Measurements from ENCODE around the gene MTR. TPM values are rescaled to one million over a fixed set of nuclear protein-coding genes. Genes with fewer than 3 reads are reported as not detected.

Gene MTR
- total RNA-seq, 1 experiment from 2014 or later = 35.4 TPM

DNA sequence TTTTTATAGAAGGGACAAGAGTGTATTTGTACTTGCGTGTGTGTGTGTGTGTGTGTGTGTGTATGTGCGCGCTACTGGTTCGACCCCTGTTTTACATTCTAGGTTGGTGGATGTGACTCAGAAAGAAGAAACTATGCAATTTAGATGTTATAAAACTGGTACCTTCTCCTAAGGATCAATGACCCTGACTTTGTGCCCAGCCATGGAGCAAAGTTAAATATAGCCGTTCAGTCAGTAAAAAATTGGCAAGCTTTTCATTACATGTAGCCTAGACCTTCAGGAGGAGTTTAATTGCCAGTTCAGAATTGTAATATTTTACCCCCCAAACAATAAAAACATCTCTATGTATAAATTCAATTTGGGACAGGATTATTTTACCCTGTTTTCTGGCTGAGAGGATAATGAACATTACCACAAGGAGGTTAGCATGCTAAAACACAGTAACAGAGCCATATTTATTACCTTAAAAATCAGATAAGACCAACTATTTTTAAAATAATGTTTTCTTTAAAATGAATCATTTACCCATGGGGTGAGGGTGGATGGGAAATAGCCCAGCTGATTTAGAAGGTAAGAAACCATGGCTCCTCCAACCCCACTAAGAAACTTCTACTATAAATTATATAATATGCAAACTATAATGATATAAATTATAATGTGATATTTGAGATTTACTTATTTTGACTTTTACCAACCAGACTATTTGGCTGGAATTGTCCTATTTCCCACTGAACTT is 33.5 kb upstream of the MTR start:
- peaks cover 8% of the 10 kb centered on the region; the same call in 1 of the 2 replicates for H3K36me3 ChIP-seq

GRCh38 chr1:236762410-236762809 is 32.7 kb upstream of the MTR start:
- Histone ChIP-seq H3K27me3 (no peaks in the 10 kb centered on the region), H3K36me3 (peaks cover 8% of the 10 kb centered on the region; the same call in 1 of the 2 replicates), H3K4me1 (no peaks in the 10 kb centered on the region), H3K9me3 (replicated peaks) (no peaks in the 10 kb centered on the region), H3K27ac (no peak overlapping the region), H3K4me3 (no peak overlapping the region)
- no peak for DNase-seq

More for the DNA sequence above, 33.5 kb upstream of the MTR start:
- Histone ChIP-seq H3K27ac (no peak overlapping the region), H3K9me3 (replicated peaks) (no peaks in the 10 kb centered on the region), H3K4me3 (no peak overlapping the region), H3K4me1 (no peaks in the 10 kb centered on the region), H3K27me3 (no peaks in the 10 kb centered on the region)
- no peak for DNase-seq

GRCh38 chr1:236765831-236766230 is 29.3 kb upstream of the MTR start:
- Histone ChIP-seq H3K27me3 (no peaks in the 10 kb centered on the region), H3K4me1 (no peaks in the 10 kb centered on the region), H3K4me3 (no peak overlapping the region), H3K36me3 (no peaks in the 10 kb centered on the region), H3K9me3 (replicated peaks) (no peaks in the 10 kb centered on the region), H3K27ac (no peak overlapping the region)
- no peak for DNase-seq

- Histone ChIP-seq H3K27me3 (no peaks in the 10 kb centered on the region), H3K36me3 (no peaks in the 10 kb centered on the region), H3K4me3 (no peak overlapping the region), H3K27ac (no peak overlapping the region), H3K4me1 (no peaks in the 10 kb centered on the region), H3K9me3 (replicated peaks) (no peaks in the 10 kb centered on the region)
- DNase-seq = no peak
Measured at GRCh38 chr1:236766506-236766905, 28.6 kb upstream of the MTR start.

- DNase-seq = no peak
- Histone ChIP-seq H3K4me3 (no peak overlapping the region), H3K27ac (no peak overlapping the region), H3K27me3 (no peaks in the 10 kb centered on the region), H3K36me3 (no peaks in the 10 kb centered on the region), H3K4me1 (no peaks in the 10 kb centered on the region), H3K9me3 (replicated peaks) (no peaks in the 10 kb centered on the region)
Measured at GRCh38 chr1:236767276-236767675, 27.8 kb upstream of the MTR start.

DNA sequence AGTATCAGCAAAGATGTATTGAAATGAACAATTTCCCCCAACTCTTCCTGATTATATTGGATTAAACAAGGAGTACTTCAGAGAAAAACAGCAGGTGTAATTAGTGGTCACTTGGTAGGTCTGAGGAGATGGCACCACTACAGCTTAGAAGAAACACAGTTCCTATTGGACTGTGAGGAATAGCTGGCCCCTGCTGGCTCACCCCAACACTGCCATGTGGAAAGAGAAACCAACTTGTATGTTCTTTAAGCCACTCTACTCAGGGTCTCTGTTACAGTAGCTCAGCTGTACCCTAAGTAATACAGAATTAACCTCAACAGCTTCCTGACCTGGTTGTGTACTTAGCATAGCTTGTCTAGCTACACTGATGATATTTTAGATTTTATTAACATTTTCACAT is 26.5 kb upstream of the MTR start:
- Histone ChIP-seq H3K4me1 (no peaks in the 10 kb centered on the region), H3K27ac (no peak overlapping the region), H3K27me3 (no peaks in the 10 kb centered on the region), H3K9me3 (replicated peaks) (no peaks in the 10 kb centered on the region), H3K36me3 (no peaks in the 10 kb centered on the region), H3K4me3 (no peak overlapping the region)
- no peak for DNase-seq

DNA sequence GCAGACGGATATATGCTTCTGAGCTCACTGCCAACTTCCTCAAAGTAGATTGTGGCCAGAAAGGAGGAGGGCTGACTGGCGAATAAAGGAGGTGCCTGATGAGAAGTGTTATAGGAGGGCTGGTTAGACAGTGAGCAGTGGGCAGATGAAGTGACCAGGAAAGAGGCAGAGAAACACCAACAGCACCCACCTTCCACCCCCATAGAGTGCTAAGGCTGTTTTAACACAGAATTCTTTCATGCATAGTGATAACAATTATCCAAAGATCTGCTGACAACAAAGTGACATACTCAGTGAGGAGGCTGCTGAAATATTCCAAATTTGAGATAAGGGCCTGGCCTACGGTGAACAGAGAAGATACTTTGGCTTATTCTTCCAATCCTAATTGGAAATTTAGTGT is 21.2 kb upstream of the MTR start:
- Histone ChIP-seq H3K36me3 (no peaks in the 10 kb centered on the region), H3K9me3 (replicated peaks) (no peaks in the 10 kb centered on the region), H3K27me3 (no peaks in the 10 kb centered on the region), H3K27ac (no peak overlapping the region), H3K4me1 (no peaks in the 10 kb centered on the region), H3K4me3 (no peak overlapping the region)
- no peak for DNase-seq

DNA sequence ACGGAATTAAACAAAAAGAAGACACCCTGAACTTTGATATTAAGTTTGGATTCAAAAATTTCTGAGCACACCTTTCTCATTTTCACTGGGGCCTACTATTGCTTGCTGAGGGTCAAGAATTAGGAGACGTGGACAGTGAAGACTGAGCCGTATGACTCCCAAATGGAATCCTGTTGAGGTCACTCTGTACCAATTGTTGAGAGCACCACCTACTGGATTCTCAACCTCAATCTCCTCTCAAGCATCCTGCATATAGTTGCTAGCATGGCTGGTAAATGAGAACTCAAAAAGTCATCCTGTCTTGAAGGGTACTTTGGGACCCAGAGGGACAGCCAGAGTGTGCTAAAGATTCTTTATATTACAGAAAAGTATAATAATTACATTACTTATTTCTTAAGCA is 20.2 kb upstream of the MTR start:
- no peaks in the 10 kb centered on the region for H3K4me1 ChIP-seq
- H3K9me3 ChIP-seq (replicated peaks) = 0 out of 2 replicates have a peak, but pooled peaks cover 3% of the 10 kb centered on the region
- no peaks in the 10 kb centered on the region for H3K27me3 ChIP-seq
- no peaks in the 10 kb centered on the region for H3K36me3 ChIP-seq
- peak in 1 of 2 experiments; percentile 66 for DNase-seq
- H3K27ac ChIP-seq = no peak overlapping the region
- H3K4me3 ChIP-seq = no peak overlapping the region

DNA sequence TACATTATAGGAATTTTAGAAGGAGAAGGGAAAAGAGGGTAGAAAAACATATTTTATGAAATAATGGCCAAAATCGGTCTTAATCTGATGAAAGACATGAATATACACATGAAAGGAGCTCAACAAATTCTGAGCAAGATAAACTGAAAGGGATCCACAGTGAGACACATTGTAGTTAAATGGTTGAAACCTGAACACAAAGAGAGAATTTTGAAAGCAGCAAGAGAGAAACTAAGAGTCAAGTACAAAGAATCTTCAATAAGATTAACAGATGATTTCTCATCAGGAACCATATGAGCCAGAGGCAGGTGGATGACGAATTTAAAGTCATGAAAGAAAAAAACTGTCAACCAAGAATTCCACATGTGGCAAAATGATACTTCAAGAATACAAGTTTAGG is 15.8 kb upstream of the MTR start:
- Histone ChIP-seq H3K27me3 (no peaks in the 10 kb centered on the region), H3K9me3 (replicated peaks) (0 out of 2 replicates have a peak, but pooled peaks cover 3% of the 10 kb centered on the region), H3K4me3 (no peak overlapping the region), H3K4me1 (no peaks in the 10 kb centered on the region), H3K36me3 (no peaks in the 10 kb centered on the region), H3K27ac (no peak overlapping the region)
- DNase-seq = no peak

DNA sequence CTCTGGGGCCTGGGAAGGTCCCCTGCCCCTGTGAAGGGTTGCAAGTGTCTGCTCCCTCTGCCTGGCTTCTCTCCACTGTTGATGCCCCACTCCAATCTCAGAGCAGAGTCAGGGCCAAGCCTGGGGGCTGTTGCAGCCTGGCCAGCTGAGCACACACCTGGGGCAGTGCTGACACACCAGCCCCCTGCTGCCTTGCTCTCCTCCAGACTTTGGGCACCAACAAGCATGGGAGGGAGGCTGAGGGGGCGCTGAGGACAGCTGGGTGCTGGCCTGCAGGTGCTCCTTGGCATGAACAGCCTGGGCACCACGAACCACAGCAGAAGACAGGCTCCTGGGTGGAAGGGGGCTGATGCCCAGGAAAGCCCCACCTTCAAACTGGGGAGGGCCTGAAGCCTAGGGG is 9.6 kb upstream of the MTR start:
- Histone ChIP-seq H3K4me1 (no peaks in the 10 kb centered on the region), H3K27ac (no peak overlapping the region), H3K4me3 (no peak overlapping the region), H3K27me3 (no peaks in the 10 kb centered on the region), H3K9me3 (replicated peaks) (no peaks in the 10 kb centered on the region), H3K36me3 (no peaks in the 10 kb centered on the region)
- no peak for DNase-seq

DNA sequence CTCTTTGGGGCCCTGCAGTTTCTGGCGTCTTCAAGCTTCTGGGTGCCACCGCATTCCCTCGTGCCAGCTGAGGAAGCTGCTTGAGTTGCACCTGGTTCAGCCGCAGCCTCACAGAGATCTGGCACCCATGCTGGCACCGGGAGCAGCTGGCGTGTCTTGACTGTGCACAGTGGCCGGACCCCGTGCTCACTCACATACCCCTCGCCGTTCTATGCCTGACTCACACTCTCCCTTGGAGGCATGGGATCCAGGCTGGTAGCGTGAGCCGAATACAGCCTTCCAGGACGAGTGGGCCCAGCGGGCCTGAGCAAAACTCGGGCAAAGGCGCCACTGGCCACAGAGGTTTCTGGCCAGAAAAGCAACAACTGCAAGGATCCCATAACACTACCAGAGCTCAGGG is 8.6 kb upstream of the MTR start:
- no peaks in the 10 kb centered on the region for H3K36me3 ChIP-seq
- H3K27ac ChIP-seq = no peak overlapping the region
- H3K27me3 ChIP-seq = no peaks in the 10 kb centered on the region
- DNase-seq = no peak
- H3K4me3 ChIP-seq = no peak overlapping the region
- no peaks in the 10 kb centered on the region for H3K4me1 ChIP-seq
- no peaks in the 10 kb centered on the region for H3K9me3 ChIP-seq (replicated peaks)

DNA sequence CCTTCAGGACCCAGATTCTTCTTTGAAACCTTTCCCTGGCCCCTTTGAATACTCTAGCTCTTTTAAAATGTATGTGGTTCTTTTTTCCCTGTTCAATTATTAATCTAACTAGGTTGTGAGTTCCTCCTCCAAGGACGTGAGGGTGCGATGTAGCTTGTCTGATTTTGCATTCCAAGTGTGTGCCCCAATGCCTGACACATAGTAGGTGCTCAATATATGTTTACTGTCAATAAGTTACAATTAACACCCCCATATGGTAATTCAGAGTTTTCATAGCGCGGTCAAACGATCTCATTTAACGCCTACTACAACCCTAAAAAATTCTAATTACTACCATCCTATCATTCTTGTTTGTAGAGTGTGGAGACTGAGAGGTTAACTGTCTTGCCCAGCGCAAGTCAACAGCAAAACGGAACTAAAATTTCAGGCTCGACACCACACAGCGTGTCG is 482 bp upstream of the MTR start:
- Histone ChIP-seq H3K9me3 (replicated peaks) (no peaks in the 10 kb centered on the region), H3K36me3 (no peaks in the 10 kb centered on the region), H3K27ac (no peak overlapping the region), H3K27me3 (no peaks in the 10 kb centered on the region), H3K4me1 (no peaks in the 10 kb centered on the region), H3K4me3 (peak overlapping the region; percentile 79)
- no peak for DNase-seq

- peak overlapping the region; percentile 76 for H3K27ac ChIP-seq
- H3K9me3 ChIP-seq (replicated peaks) = no peaks in the 10 kb centered on the region
- H3K36me3 ChIP-seq = no peaks in the 10 kb centered on the region
- no peaks in the 10 kb centered on the region for H3K4me1 ChIP-seq
- H3K27me3 ChIP-seq = no peaks in the 10 kb centered on the region
- peak in 1 of 2 experiments; percentile 23 for DNase-seq
- peak overlapping the region; percentile 79 for H3K4me3 ChIP-seq
Measured at GRCh38 chr1:236795757-236796667, 920 bp downstream of the MTR start.

GRCh38 chr1:236799001-236799400 is 3.9 kb downstream of the MTR start:
- Histone ChIP-seq H3K9me3 (replicated peaks) (no peaks in the 10 kb centered on the region), H3K4me3 (no peak overlapping the region), H3K4me1 (no peaks in the 10 kb centered on the region), H3K27me3 (no peaks in the 10 kb centered on the region), H3K27ac (no peak overlapping the region), H3K36me3 (no peaks in the 10 kb centered on the region)
- no peak for DNase-seq

- H3K27ac ChIP-seq = no peak overlapping the region
- no peak for DNase-seq
- H3K4me1 ChIP-seq = no peaks in the 10 kb centered on the region
- H3K27me3 ChIP-seq = no peaks in the 10 kb centered on the region
- H3K9me3 ChIP-seq (replicated peaks) = no peaks in the 10 kb centered on the region
- H3K4me3 ChIP-seq = no peak overlapping the region
- no peaks in the 10 kb centered on the region for H3K36me3 ChIP-seq
Measured at GRCh38 chr1:236800002-236800620, 5.0 kb downstream of the MTR start.
